Activated effector memory CD4-positive, alpha-beta T cell treated with Interleukin-2 at 50 U/mL for 16 hours (primary cell): ENCODE measurements around the gene RALGPS1.
A peak's percentile ranks its signal among the peaks of the same experiment; 100 is the strongest.

ENCODE experiments used
- DNase-seq: peaks from one replicate; pipeline ENCODE4 v3.0.0-alpha.2; 2020

The RALGPS1 gene, protein sequence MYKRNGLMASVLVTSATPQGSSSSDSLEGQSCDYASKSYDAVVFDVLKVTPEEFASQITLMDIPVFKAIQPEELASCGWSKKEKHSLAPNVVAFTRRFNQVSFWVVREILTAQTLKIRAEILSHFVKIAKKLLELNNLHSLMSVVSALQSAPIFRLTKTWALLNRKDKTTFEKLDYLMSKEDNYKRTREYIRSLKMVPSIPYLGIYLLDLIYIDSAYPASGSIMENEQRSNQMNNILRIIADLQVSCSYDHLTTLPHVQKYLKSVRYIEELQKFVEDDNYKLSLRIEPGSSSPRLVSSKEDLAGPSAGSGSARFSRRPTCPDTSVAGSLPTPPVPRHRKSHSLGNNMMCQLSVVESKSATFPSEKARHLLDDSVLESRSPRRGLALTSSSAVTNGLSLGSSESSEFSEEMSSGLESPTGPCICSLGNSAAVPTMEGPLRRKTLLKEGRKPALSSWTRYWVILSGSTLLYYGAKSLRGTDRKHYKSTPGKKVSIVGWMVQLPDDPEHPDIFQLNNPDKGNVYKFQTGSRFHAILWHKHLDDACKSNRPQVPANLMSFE

GRCh38 chr9:126914458-126915280, at the start of gene RALGPS1:
Gene RALGPS1 (plus strand): TSS chr9:126914782. CDS start chr9:126962290, 47,508 bp downstream.
- peak; percentile 85 for DNase-seq

GRCh38 chr9:126869368-126869767, 45.2 kb upstream of the RALGPS1 start:
- DNase-seq: no peak

DNA sequence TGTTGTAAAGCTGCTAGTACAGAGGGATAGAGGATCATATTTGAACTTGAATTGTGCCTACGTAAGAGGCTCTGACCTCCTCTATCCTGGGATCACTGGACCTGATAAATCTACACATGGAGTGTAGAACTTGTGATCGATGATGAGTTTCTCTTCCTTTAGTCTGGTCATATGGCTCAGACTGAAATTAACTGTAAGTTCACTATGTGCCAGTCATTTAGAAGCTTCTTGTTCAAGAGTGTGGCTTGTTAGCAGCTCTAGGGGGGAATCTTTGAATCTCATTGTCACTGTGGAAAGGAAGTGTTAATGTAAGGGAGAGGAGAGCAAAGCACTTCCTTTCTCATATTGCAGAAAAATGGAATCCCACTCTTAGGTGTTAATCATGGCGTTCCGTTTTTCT, 42.1 kb upstream of the RALGPS1 start:
- DNase-seq: no peak

- no peak for DNase-seq
Observed at GRCh38 chr9:126874546-126875314, 39.9 kb upstream of the RALGPS1 start.

GRCh38 chr9:126875756-126876510, 38.6 kb upstream of the RALGPS1 start:
- no peak for DNase-seq

GRCh38 chr9:126876531-126876930, 38.1 kb upstream of the RALGPS1 start:
- no peak for DNase-seq

- no peak for DNase-seq
Observed at GRCh38 chr9:126877418-126877817, 37.2 kb upstream of the RALGPS1 start.

GRCh38 chr9:126879288-126879687, 35.3 kb upstream of the RALGPS1 start:
- DNase-seq: no peak

- no peak for DNase-seq
Observed at GRCh38 chr9:126880226-126880946, 34.2 kb upstream of the RALGPS1 start.

DNA sequence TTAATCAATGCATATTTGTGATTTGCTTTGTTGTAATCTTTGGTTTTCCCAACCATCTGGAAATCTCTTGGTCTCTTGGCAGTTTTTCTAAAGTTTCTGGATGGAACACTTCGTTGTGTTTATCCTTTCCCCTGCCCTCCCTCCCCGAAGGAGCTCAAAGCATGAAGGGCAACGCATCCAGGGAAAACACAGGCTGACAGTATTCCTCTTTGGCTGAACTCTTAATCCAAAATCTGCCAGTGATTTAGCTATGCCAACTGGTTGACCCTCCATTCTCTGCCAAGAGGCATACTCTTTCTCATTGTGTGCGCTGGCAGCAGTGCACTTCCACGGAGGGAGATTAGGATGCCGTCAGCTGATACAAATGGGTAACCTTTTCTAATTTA, 33.6 kb upstream of the RALGPS1 start:
- DNase-seq: no peak

DNA sequence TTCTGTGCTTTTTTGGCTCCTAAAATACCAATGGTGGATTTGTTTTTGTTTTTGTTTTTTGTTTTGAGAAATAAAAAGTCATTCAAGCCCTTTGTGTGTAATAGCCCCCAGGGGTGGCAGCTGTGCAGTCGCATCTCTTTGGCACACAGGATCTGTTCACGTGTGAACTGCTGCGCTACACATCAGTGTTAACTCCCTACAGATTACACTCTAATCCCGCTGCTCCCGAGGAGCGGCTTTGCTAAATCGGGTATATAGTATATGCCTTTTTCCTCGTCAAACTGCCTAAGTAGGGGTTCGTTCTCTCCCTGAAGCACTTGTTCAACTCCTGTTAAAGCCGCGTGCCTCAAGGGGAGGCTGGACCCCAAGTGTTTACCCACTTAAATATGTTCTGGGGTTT, 31.8 kb upstream of the RALGPS1 start:
- DNase-seq: no peak

DNA sequence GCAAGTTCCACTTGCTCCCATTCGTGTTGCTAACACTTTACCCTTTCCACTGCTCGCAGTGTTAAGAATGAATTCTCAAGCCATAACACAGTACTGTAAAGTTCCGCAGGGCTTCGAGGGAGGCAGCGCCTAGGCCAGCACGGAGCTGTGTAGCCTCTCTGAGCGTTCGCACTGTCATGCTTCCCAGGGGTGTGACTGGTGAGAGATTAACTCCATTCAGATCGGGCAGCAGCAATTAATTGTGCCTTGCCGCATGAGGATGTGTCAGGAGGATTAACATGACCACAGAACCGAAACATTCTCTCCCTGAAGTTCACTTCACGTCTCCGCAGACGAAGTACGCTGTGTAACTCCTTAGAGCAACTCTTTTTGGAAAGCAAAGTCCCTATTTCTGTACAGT, 30.9 kb upstream of the RALGPS1 start:
- no peak for DNase-seq

DNA sequence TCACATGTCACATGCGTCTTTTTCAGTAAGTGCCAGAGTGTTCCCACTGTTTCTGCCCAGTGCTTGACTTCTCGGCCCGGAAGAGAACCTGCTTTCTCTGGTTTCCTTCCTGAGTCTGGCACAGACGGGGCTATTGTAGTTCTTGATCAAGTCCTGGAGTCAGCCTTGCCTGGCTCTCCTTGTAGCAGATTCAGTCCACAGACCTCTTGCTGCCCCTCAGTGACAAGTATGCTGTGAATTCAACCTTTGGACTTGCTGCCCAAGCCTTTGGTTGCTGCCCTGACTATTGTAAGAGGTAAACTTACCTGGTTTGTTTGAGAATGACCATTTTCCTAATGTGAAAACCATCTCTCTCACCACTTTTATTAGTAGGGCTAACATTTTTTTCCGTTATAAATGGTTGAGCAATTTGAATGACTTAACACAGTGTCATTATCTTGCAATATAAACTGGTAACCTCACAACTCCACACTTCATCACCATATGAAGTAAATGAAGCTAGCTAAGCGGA, 29.4 kb upstream of the RALGPS1 start:
- no peak for DNase-seq

GRCh38 chr9:126886034-126886822, 28.4 kb upstream of the RALGPS1 start:
- no peak for DNase-seq

DNA sequence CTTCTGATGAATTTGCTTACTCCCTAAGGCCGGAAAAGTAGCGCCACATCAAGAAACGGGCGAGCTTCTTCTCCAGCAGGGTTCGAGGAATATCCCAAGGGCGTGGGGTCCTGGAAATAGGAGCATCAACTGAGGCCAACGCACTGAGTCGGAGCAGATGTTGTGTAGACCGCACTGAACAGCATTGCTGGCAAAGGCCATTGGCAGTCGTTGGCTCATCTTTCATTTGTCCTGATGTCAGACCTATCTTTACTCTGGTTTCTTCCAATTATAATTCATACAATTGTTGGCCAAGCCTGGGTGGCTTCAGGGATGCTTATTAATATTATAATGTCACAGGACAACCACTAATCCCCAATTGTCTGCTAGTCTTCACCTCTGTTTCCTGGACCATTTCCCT, 27.7 kb upstream of the RALGPS1 start:
- no peak for DNase-seq

DNA sequence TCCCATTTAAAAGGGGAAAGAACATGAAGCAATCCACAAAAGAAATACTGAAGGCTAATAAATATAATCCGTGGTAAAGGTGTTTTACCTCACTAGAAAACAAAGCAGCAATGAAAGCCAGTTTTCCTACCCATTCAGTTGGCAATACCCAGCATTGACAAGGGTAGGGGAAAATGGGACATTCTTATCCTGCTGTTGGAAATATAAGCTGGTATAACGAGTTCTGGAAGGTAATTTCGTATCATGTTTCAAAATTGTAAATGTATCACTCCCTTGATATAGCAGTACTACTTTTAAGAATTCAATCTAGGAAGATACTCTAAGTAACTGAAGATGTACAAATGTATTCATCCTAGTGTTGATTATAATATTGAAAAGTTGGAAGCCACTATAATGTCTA, 22.9 kb upstream of the RALGPS1 start:
- DNase-seq: no peak

DNA sequence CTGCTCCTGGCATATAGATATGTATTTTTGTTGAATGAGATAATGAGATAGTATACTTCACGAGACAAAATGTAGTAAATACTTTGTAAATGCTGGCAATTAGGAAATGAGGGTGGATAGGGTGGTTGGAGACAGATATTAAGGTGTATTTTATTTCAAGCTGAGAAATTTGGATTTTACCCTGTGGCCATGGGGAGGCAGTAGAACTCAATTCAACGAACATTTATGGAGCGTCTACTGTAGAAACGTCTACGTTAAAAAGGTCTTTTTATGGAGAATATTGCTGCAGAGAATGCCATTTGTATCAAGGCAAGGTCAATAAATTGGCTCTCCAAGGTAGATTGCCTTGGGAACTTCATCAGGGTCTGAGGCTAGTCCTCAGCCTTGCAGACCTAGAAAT, 21.5 kb upstream of the RALGPS1 start:
- DNase-seq: no peak

- no peak for DNase-seq
Observed at GRCh38 chr9:126894052-126894603, 20.5 kb upstream of the RALGPS1 start.

GRCh38 chr9:126902210-126902609, 12.4 kb upstream of the RALGPS1 start:
- DNase-seq: no peak

- DNase-seq: no peak
Observed at GRCh38 chr9:126904586-126904985, 10.0 kb upstream of the RALGPS1 start.
